ENCODE data around the gene PTPRE.

GRCh38 chr10:128116187-128116586 is 209.3 kb downstream of the PTPRE start:
- TF ChIP-seq CTCF (IDR thresholded peaks at IDR 0.05) (no peak), POLR2A (IDR thresholded peaks at IDR 0.05) (no peak)
